GM18502 (cell line): ENCODE results near the gene WDSUB1.

Experiments
- ATAC-seq: cut with Tn5 transposase; IDR thresholded peaks from one replicate; pipeline ENCODE4 v1.9.1; 2021; ENCODE audit warnings: mild to moderate bottlenecking; ENCODE audit not compliant: unreplicated experiment, poor library complexity

WDSUB1 gene

GRCh38 chr2:159267921-159268320 lies 18.6 kb downstream of the WDSUB1 start:
- ATAC-seq, result no peak

DNA sequence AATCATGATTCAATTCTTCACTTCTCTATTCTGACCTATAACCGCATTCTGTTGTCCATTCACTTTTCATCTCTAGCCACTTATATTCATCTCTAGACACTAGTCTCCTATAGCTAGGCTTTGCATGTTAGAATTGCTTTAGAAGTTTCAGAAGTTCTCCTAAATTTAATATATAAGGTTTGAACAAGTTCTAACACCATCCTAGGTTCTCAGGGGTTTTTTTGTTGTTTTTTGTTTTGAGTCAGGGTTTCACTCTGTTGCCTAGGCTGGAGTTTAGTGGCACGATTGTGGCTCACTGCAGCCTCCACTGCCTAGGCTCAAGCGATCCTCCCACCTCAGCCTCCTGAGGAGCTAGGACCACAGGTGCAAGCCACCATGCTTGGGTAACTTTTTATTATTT lies 19.9 kb downstream of the WDSUB1 start:
- no peak for ATAC-seq

- no peak for ATAC-seq
Measured at GRCh38 chr2:159265171-159265576, 21.3 kb downstream of the WDSUB1 start.

DNA sequence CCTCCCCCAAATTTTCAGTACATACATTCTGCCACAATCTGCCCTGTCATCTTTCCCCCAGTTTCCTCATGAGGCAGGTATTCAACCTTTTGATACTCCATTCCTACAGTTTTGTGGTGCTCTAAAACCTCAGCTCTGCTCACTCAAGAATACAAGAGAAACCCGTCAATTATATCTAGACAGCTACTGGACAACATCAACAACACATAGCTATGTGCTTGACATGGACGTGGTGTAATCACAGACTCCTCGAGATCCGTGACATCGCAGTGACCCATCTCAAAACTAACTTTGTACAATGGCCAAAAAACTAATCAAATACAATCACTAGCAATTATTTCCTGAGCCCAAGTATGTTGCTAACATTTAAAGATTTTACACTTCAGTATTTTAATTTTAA lies 23.6 kb downstream of the WDSUB1 start:
- ATAC-seq, result no peak

- ATAC-seq, result no peak
Measured at GRCh38 chr2:159262226-159262625, 24.3 kb downstream of the WDSUB1 start.

GRCh38 chr2:159256159-159256558 lies 30.3 kb downstream of the WDSUB1 start:
- ATAC-seq, result no peak

DNA sequence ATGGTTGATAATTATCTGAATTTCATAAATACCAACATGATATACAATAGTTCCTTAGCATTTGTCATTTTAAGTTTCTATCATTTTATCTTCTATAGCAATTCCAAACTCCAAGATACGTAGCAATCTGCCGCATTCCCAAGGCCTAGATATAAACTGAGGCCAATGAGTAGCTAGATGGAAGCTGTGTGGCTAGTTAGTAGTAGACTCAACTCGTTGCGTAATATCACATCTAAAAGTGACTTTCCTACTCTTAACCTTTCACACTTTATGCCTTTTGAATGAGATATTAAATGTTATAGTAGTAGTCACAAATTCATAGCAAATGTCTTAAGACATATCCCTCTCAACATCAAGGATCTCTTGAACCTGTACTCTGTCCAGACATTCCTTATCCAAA lies 33.6 kb downstream of the WDSUB1 start:
- no peak for ATAC-seq

DNA sequence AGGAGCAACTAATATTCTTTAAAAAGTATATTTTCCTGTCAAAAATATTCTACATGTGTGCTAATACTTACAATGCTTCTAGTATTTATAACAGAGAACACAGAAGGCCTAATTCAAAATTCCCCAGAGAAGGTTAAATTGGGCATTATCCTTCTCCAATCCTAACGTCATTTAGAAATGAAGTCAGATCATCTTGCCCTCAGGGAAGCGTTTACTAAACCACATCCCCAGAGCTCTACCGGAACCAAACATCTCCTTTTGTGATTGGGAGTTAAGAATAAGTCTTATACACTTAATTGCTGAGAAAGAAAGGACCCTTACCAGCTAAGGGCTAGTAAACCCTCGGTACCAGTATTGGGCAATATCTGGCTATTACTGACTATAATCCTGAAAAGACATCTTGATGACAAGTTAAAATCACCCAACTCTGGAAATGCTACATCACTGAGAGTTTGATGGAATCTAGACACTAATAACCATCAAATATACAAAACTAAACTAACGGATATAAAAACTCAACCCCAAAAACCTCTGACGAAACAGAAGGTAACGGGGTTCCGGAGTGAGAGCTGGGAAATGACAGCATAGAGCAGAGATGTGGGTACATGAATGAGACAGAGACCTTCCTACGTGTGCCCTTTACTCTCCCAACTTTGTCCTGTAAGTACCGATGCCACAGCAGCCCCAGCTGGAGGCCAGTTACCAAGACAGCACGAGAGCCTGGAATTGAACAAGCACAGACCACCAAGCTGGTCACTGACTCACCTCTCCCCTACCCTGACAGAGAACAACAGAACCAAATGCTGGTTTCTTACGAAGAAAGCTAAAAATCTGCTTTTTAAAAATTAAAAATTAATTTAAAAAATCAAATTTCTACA lies 35.0 kb downstream of the WDSUB1 start:
- no peak for ATAC-seq

GRCh38 chr2:159249990-159250715 lies 36.4 kb downstream of the WDSUB1 start:
- peak; percentile 82 for ATAC-seq

DNA sequence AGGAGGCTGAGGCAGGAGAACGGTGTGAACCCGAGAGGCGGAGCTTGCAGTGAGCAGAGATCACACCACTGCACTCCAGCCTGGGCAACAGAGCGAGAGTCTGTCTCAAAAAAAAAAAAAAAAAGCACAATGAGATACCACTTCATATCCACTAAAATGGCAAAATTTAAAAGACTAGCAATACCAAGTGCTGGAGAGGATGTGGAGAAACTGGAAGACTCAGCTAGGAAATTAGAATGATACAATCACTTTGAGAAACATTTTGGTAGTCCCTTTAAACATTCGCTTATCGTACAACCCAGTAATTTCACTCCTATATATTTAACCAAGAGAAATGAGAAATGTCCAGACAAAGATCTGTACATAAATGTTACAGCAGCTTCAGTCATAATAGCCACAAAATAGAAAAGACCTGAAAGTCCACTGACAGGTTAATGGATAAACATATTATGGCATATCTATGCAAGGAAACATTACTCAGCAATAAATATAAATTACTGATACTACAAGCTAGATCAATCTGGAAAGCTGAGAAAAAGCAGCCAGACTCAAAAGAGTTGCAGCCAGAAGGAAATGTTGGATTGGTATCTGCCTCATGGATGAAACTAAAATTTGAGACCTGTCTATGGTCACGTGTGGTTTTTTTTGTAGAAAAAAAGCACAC lies 40.0 kb downstream of the WDSUB1 start:
- no peak for ATAC-seq

GRCh38 chr2:159243529-159243928 lies 43.0 kb downstream of the WDSUB1 start:
- no peak for ATAC-seq

DNA sequence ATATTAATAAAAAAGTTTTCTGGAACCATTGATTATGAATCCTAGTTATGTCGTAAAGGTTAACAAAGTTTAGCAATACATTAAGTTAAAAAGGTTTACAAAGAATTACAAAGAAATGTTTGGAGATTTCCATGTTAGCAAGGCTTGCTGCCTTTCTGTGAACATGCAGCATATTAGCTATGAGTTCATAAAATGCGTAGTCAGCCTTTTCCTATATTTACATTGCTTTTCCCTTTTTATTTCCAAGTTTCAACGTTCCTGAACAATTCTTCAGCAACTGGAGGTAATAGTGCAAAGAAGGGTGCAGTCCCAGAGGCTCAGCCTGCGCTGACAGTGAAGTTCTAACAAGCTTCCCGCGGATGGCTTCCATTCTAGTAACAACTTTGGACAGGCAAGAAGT lies 51.6 kb downstream of the WDSUB1 start:
- no peak for ATAC-seq

GRCh38 chr2:159232456-159233170 lies 53.9 kb downstream of the WDSUB1 start:
- ATAC-seq, result no peak

DNA sequence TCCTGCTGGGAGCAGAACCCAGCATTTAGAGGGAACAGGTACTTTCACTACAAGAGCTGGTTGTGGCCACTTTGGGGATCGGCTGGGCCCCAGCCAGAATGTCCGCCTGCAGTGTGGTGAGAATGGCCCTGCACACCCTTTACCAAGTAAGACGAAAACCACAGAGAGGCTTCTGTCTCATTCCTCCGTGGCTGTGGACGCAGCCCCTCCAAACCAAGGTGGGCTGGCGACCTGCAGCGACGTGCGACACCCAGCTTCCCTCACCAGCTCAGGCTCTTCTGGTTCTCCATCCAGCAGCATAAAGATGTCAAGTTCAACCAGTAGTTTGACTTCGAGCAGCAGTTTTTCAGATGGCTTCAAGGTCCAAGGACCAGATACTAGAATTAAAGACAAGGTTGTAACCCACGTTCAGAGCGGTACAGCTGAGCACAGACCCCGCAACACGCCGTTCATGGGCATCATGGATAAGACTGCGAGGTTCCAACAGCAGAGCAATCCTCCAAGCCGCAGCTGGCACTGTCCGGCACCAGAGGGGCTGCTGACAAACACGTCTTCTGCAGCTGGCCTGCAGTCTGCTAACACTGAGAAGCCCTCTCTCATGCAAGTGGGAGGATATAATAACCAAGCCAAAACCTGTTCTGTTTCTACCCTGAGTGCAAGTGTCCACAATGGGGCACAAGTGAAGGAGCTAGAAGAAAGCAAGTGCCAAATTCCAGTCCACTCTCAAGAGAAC lies 56.2 kb downstream of the WDSUB1 start:
- no peak for ATAC-seq

GRCh38 chr2:159229476-159230144 lies 56.9 kb downstream of the WDSUB1 start:
- ATAC-seq, result no peak

- ATAC-seq, result no peak
Measured at GRCh38 chr2:159228081-159228581, 58.4 kb downstream of the WDSUB1 start.

- no peak for ATAC-seq
Measured at GRCh38 chr2:159227467-159227866, 59.0 kb downstream of the WDSUB1 start.

- no peak for ATAC-seq
Measured at GRCh38 chr2:159226608-159227385, 59.7 kb downstream of the WDSUB1 start.
